NCI-H187 (cell line): Measurements from ENCODE around the gene ACR.

Source experiments
- DNase-seq, 2 experiments: peaks; one replicate each; lab custom pipeline; 2025; lab: John Stamatoyannopoulos, UW

ACR gene

GRCh38 chr22:50702821-50703725 is 34.9 kb upstream of the ACR start:
- DNase-seq = no peak

- DNase-seq = no peak
Observed at GRCh38 chr22:50703726-50704509, 34.1 kb upstream of the ACR start.

DNA sequence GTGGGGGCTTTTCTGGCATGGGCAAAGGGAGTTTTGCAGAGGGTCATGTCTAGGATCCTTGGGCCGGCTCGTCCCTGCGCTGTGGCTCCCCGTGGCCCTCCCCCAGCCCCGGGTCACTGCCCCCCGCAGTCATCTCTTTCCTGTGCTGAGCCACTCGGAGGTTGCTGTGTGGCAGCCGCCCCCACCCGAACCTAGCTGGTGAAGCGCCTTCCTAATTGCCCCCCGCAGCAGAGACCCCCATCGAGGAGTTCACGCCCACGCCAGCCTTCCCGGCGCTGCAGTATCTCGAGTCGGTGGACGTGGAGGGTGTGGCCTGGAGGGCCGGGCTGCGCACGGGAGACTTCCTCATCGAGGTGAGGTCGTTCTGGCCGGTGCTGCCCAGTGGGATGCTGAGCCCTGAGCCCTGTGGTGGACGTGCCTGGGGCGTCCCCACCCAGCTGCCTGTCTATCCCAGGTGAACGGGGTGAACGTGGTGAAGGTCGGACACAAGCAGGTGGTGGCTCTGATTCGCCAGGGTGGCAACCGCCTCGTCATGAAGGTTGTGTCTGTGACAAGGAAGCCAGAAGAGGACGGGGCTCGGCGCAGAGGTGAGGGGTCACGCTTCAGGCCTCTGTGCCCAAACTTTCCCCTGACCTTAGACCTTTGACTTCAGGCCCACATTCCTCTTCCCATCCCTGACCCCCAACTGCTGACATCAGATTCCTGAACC is 33.3 kb upstream of the ACR start:
- no peak for DNase-seq

DNA sequence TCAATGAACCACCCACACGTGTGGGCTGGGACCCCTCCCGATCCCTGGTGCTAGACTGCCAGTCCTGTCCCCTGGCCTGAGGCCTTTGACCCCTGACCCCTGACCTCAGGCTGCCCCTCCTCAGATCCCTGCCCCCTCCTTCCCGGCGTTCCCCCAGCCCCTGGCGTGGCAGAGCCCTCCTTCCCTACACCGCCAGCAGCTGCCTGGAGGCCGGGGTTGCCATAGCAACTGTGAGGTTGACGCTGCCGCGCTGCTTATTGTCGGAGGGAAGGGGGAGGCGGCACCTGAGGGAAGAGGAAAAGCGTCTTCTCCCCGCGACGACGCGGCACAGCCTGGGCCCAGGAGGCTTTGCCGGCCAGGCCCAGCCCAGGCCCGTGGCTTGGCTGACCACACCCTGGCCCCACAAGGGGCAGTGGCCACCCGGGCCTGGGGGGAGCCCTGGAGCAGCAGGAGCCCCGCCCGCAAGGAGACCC is 32.7 kb upstream of the ACR start:
- peak in 1 of 2 experiments; percentile 55 for DNase-seq

- no peak for DNase-seq
Observed at GRCh38 chr22:50705851-50706351, 32.1 kb upstream of the ACR start.

- no peak for DNase-seq
Observed at GRCh38 chr22:50706481-50707125, 31.4 kb upstream of the ACR start.

GRCh38 chr22:50708474-50708873 is 29.5 kb upstream of the ACR start:
- no peak for DNase-seq

DNA sequence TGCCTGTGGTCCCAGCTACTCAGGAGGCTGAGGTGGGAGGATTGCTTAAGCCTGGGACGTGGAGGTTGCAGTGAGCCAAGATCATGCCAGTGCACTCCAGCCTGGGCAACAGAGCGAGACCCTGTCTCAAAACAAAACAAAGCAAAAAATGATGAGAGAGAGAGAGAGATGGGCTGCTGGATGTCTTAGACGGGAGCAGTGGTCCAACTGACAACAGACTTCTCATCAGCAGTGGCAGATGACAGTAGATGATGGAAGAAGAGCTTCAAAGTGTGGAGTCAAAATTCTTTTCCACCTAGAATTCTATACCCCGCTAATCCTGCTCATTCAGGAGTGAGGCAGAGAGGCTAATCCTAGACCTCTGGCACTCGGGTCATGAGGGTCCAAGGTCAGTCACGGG is 29.0 kb upstream of the ACR start:
- DNase-seq = no peak

GRCh38 chr22:50710221-50710620 is 27.8 kb upstream of the ACR start:
- no peak for DNase-seq

- no peak for DNase-seq
Observed at GRCh38 chr22:50710886-50711285, 27.1 kb upstream of the ACR start.

- no peak for DNase-seq
Observed at GRCh38 chr22:50711446-50712340, 26.3 kb upstream of the ACR start.

- no peak for DNase-seq
Observed at GRCh38 chr22:50712341-50713007, 25.5 kb upstream of the ACR start.

DNA sequence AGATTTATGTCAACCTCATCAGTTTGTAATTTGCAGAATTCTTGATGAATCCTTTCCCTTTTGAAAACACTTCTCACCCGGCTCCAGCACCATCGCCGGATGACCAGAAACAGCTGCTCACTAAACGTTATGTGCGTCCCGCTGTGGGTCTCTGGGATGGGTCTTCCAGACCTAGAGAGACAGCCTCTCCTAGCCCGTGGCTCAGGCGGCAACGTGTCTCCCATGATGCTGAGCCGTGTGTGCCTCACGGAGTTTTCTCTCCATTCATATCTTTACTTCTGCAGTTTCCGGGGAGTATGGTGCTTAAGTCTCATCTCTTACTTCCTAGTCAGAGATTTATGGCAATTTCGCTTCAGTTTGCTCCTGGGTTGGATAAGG is 25.0 kb upstream of the ACR start:
- DNase-seq = no peak

- DNase-seq = no peak
Observed at GRCh38 chr22:50713571-50714056, 24.4 kb upstream of the ACR start.

GRCh38 chr22:50714150-50714549 is 23.9 kb upstream of the ACR start:
- no peak for DNase-seq

DNA sequence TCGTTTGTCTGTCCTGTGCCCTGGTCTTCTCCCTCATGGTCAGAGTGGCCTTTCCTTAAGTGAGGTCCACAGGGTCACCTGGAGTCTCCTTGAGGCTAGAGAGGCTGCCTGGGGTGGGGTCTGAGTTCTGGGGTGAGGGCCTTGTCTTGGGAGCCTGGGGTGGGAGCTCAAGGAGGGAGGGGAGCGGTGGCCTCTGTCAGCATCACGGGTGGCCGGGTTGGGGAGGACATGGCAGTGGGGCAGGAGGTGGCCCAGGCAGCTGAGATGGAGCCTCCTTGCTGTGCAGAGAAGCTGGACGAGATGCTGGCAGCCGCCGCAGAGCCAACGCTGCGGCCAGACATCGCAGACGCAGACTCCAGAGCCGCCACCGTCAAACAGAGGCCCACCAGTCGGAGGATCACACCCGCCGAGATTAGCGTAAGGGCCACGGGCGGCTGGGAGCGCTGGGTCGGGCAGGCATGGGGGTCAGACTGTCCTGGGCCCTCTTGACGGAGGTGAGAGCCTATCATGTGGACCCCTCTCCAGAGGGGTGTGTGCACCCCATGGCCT is 23.3 kb upstream of the ACR start:
- no peak for DNase-seq

GRCh38 chr22:50715250-50715649 is 22.8 kb upstream of the ACR start:
- DNase-seq = no peak

DNA sequence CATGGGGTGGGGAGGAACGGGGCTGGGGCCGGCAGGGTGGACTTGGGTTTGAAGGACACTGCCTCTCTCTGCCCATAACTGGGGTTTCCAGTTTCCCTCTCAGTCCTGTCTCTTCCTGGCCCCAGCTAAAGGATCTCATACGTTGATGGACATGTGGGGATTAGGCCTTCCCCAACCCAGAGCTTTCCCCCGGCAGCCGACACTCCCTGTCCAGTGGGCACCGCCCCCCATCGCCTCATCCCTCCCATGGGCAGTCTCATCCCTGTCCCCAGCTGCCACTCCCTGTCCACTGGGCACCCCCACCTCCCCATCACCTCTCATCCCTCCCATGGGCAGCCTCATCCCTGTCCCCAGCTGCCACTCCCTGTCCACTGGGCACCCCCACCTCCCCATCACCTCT is 22.2 kb upstream of the ACR start:
- DNase-seq = no peak

GRCh38 chr22:50716290-50717024 is 21.5 kb upstream of the ACR start:
- DNase-seq = no peak
